Measurements from ENCODE around the gene CNPY1.

The CNPY1 gene

GRCh38 chr7:155574556-155575290 is 28.4 kb upstream of the CNPY1 start:
- no peaks in the 10 kb centered on the region for H3K27me3 ChIP-seq (ENCODE audit: insufficient read depth, poor library complexity, severe bottlenecking)
- no peak for TF ChIP-seq GABPA (IDR thresholded peaks at IDR 0.05; ENCODE audit: low read depth)
- TF ChIP-seq POLR2AphosphoS5 (IDR thresholded peaks at IDR 0.05; ENCODE audit: low read depth) = no peak
- TF ChIP-seq REST (IDR thresholded peaks at IDR 0.05; ENCODE audit: insufficient replicate concordance, low read depth) = no peak
- no peak for TF ChIP-seq CTCF (IDR thresholded peaks at IDR 0.05; ENCODE audit: insufficient read depth, low read length)
- TF ChIP-seq SPI1 (IDR thresholded peaks at IDR 0.05; ENCODE audit: borderline replicate concordance, low read depth) = no peak
- no peak for DNase-seq (ENCODE audit: low read depth in 1 of 2, low spot score in 1 of 2)

GRCh38 chr7:155571581-155572345 is 25.4 kb upstream of the CNPY1 start:
- Histone ChIP-seq H3K4me3 (replicated peaks; ENCODE audit: insufficient read depth, low read length) (no peak overlapping the region), H3K27ac (replicated peaks) (no peak overlapping the region), H3K27me3 (ENCODE audit: insufficient read depth, poor library complexity, severe bottlenecking) (no peaks in the 10 kb centered on the region)
- no peak for TF ChIP-seq GABPA (IDR thresholded peaks at IDR 0.05; ENCODE audit: low read depth)
- TF ChIP-seq POLR2AphosphoS5 (IDR thresholded peaks at IDR 0.05; ENCODE audit: low read depth) = no peak
- DNase-seq (ENCODE audit: low read depth in 1 of 2, low spot score in 1 of 2) = no peak

More at GRCh38 chr7:155574556-155575290, 28.4 kb upstream of the CNPY1 start:
- H3K27ac ChIP-seq (replicated peaks) = no peak overlapping the region
- no peak overlapping the region for H3K4me3 ChIP-seq (replicated peaks; ENCODE audit: insufficient read depth, low read length)

- no peaks in the 10 kb centered on the region for H3K27me3 ChIP-seq (ENCODE audit: insufficient read depth, poor library complexity, severe bottlenecking)
- H3K4me3 ChIP-seq (replicated peaks; ENCODE audit: insufficient read depth, low read length) = no peak overlapping the region
- H3K27ac ChIP-seq (replicated peaks) = no peak overlapping the region
- TF ChIP-seq SPI1 (IDR thresholded peaks at IDR 0.05; ENCODE audit: borderline replicate concordance, low read depth) (no peak), GABPA (IDR thresholded peaks at IDR 0.05; ENCODE audit: low read depth) (no peak), POLR2AphosphoS5 (IDR thresholded peaks at IDR 0.05; ENCODE audit: low read depth) (no peak), CTCF (IDR thresholded peaks at IDR 0.05; ENCODE audit: insufficient read depth, low read length) (no peak), REST (IDR thresholded peaks at IDR 0.05; ENCODE audit: insufficient replicate concordance, low read depth) (no peak)
- DNase-seq (ENCODE audit: low read depth in 1 of 2, low spot score in 1 of 2) = no peak
Measured at GRCh38 chr7:155570991-155571390, 24.6 kb upstream of the CNPY1 start.

- no peaks in the 10 kb centered on the region for H3K27me3 ChIP-seq (ENCODE audit: insufficient read depth, poor library complexity, severe bottlenecking)
- DNase-seq (ENCODE audit: low read depth in 1 of 2, low spot score in 1 of 2) = no peak
Measured at GRCh38 chr7:155570171-155570958, 24.0 kb upstream of the CNPY1 start.

More at GRCh38 chr7:155570171-155570958, 24.0 kb upstream of the CNPY1 start:
- Histone ChIP-seq H3K27ac (replicated peaks) (no peak overlapping the region), H3K4me3 (replicated peaks; ENCODE audit: insufficient read depth, low read length) (no peak overlapping the region)
- no peak for TF ChIP-seq GABPA (IDR thresholded peaks at IDR 0.05; ENCODE audit: low read depth)
